Panc1 (cell line): ENCODE results near the gene OR5AU1.

Experiments
- CTCF ChIP-seq: fragments of 450-650 bp; IDR thresholded peaks from 2 replicates; pipeline ENCODE4 v1.5.1; 2017; ENCODE audit warnings: mild to moderate bottlenecking
- POLR2AphosphoS5 ChIP-seq: IDR thresholded peaks from 2 replicates; pipeline ENCODE4 v1.6.1; 2012; ENCODE audit warnings: mild to moderate bottlenecking, low read depth, low read length, moderate library complexity
- REST ChIP-seq, 2 experiments: IDR thresholded peaks; 2 replicates each; pipeline ENCODE4 v1.6.1; 2011 to 2012; ENCODE audit warnings: low read depth in 2 of 2, control low read depth in 1 of 2, low read length in 1 of 2, mild to moderate bottlenecking in 1 of 2, moderate library complexity in 1 of 2; ENCODE audit not compliant: insufficient read depth in 1 of 2

- no peak for TF ChIP-seq CTCF
- TF ChIP-seq POLR2AphosphoS5: no peak; the same call in 1 of the 2 replicates
- no peak for TF ChIP-seq REST (IDR thresholded peaks at IDR 0.05; ENCODE audit: insufficient read depth in 1 of 2, low read depth in 2 of 2, low read length in 1 of 2)
Measured at GRCh38 chr14:21199611-21200560, 44.0 kb upstream of the OR5AU1 start.
